Fibroblast of lung (primary cell): ENCODE data around the gene MAPKAPK2.
"Not testable (repeated sequence)": the region's sequence is repeated elsewhere in the genome, so short reads cannot be mapped to it uniquely, and the experiment has no call there.

Experiments
- CTCF ChIP-seq, 2 donors: IDR thresholded peaks in 1 of 2; conservative IDR thresholded peaks in 1 of 2; 1 replicate in 1 of 2; 2 replicates in 1 of 2; pipeline ENCODE4 v1.5.1; 2011 to 2012; ENCODE audit warnings: low read length in 2 of 2, control low read depth in 1 of 2, inconsistent platforms in 1 of 2, low read depth in 1 of 2, mild to moderate bottlenecking in 1 of 2
- EZH2 ChIP-seq: IDR thresholded peaks from 2 replicates; pipeline ENCODE4 v1.5.1; 2012; ENCODE audit warnings: low read length, control low read depth, mild to moderate bottlenecking; ENCODE audit errors: missing control alignments

- not testable (repeated sequence) for TF ChIP-seq CTCF (conservative IDR thresholded peaks at IDR 0.05 in 1 of 2, IDR thresholded peaks at IDR 0.05 in 1 of 2; ENCODE audit: low read depth in 1 of 2, low read length in 2 of 2); EZH2
Measured at GRCh38 chr1:206642074-206642473, 42.6 kb upstream of the MAPKAPK2 start.
